ENCODE data around the gene SLC39A12.

The SLC39A12 gene

GRCh38 chr10:17963431-17963830 lies 11.7 kb downstream of the SLC39A12 start:
- FAIRE-seq (no peak), DNase-seq (ENCODE audit: insufficient read length, low spot score) (no peak)
- TF ChIP-seq CTCF (IDR thresholded peaks at IDR 0.05; ENCODE audit: insufficient read depth, missing control alignments), result no peak

GRCh38 chr10:17965649-17966235 lies 14.0 kb downstream of the SLC39A12 start:
- no peak for DNase-seq (ENCODE audit: insufficient read length, low spot score)
- TF ChIP-seq CTCF (IDR thresholded peaks at IDR 0.05; ENCODE audit: insufficient read depth, missing control alignments), result no peak
- FAIRE-seq, result no peak

- no peak for DNase-seq (ENCODE audit: insufficient read length, low spot score)
- no peak for FAIRE-seq
- no peak for TF ChIP-seq CTCF (IDR thresholded peaks at IDR 0.05; ENCODE audit: insufficient read depth, missing control alignments)
Measured at GRCh38 chr10:17974505-17974904, 22.8 kb downstream of the SLC39A12 start.

- DNase-seq (ENCODE audit: insufficient read length, low spot score), result no peak
- no peak for TF ChIP-seq CTCF (IDR thresholded peaks at IDR 0.05; ENCODE audit: insufficient read depth, missing control alignments)
- FAIRE-seq, result no peak
Measured at GRCh38 chr10:17980846-17981565, 29.3 kb downstream of the SLC39A12 start.

- no peak for TF ChIP-seq CTCF (IDR thresholded peaks at IDR 0.05; ENCODE audit: insufficient read depth, missing control alignments)
- DNase-seq (ENCODE audit: insufficient read length, low spot score) (no peak), FAIRE-seq (no peak)
Measured at GRCh38 chr10:17981766-17982380, 30.2 kb downstream of the SLC39A12 start.

- no peak for TF ChIP-seq CTCF (IDR thresholded peaks at IDR 0.05; ENCODE audit: insufficient read depth, missing control alignments)
- no peak for FAIRE-seq
- no peak for DNase-seq (ENCODE audit: insufficient read length, low spot score)
Measured at GRCh38 chr10:17984056-17984455, 32.3 kb downstream of the SLC39A12 start.

- no peak for FAIRE-seq
- no peak for TF ChIP-seq CTCF (IDR thresholded peaks at IDR 0.05; ENCODE audit: insufficient read depth, missing control alignments)
Measured at GRCh38 chr10:17984563-17984962, 32.8 kb downstream of the SLC39A12 start.

More at GRCh38 chr10:17984563-17984962, 32.8 kb downstream of the SLC39A12 start:
- DNase-seq (ENCODE audit: insufficient read length, low spot score), result no peak

All from D721Med (cell line).